ENCODE data around the gene FLNB. TPM values are rescaled to one million over a fixed set of nuclear protein-coding genes. Genes with fewer than 3 reads are reported as not detected.
A peak's percentile ranks its signal among the peaks of the same experiment; 100 is the strongest.

FLNB gene
- total and polyA plus RNA-seq, 2 of the 13 experiments (the other 11 are each of a cell fraction or from before 2014, with no cell fraction given): 106 to 130 TPM

DNA sequence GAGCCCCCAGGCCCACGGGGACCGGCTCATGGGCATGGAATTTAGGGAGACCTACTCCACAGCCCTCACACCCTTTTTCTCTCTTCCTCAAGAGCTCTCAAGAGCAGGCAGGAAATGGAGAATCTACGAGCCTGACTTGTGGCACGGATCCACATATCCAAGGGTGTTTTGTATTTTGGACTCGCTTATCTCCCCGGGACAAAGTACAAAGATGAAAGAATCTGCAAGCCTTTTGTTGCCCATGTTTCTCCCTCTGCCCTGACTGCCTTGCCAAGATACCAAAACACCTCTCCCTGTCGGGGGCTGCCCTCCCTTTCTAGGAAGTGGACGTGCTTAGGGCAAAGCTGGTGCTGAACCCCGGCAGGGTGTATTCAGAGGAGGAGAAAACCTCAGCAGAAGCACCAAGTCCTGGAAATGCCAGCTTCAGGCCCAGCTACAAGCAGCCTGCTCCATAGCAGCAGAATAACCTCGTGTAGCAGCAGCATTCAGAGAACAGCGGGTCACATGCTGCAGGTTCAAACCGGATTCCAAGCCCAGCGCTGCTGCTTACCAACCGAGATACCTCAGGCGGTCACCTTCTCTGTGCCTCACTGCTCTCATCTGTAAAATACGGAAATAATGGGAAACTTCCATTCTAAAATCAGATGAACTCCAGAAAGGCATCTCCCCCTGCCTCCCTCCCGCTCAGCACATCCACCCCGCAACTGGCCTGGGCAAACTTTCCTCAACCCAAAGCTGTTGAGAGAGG lies 167.4 kb downstream of the FLNB start (continued):
- TF ChIP-seq ARNT2 (CRISPR knock-in tag; IDR thresholded peaks at IDR 0.05; ENCODE audit: low read depth) (peak; percentile 51; the same call in 1 of the 2 replicates), PHF8 (CRISPR knock-in tag; IDR thresholded peaks at IDR 0.05) (peak; percentile 61), MBD4 (IDR thresholded peaks at IDR 0.05; ENCODE audit: borderline replicate concordance, low read length) (peak; percentile 69; the same call in 1 of the 2 replicates), FOXP1 (IDR thresholded peaks at IDR 0.05) (no peak), FOXP1 (CRISPR knock-in tag; IDR thresholded peaks at IDR 0.05) (peak; percentile 79; the same call in 1 of the 2 replicates), SAP130 (CRISPR knock-in tag; IDR thresholded peaks at IDR 0.05; ENCODE audit: low read depth) (peak; percentile 74), NCOR1 (IDR thresholded peaks at IDR 0.05; ENCODE audit: borderline replicate concordance, low read length) (peak; percentile 97; the same call in 1 of the 2 replicates), MEIS1 (CRISPR knock-in tag; IDR thresholded peaks at IDR 0.05; ENCODE audit: borderline replicate concordance) (peak; percentile 86), ETV5 (CRISPR knock-in tag; IDR thresholded peaks at IDR 0.05; ENCODE audit: borderline replicate concordance) (peak; percentile 84; the same call in 1 of the 2 replicates), ZNF441 (CRISPR knock-in tag; IDR thresholded peaks at IDR 0.05; ENCODE audit: borderline replicate concordance) (no peak; the same call in 1 of the 2 replicates), ZNF224 (CRISPR knock-in tag; IDR thresholded peaks at IDR 0.05) (0 out of 2 replicates have a peak, but pooled peaks have one; percentile 44)
- TF ChIP-seq, protein P1, sequence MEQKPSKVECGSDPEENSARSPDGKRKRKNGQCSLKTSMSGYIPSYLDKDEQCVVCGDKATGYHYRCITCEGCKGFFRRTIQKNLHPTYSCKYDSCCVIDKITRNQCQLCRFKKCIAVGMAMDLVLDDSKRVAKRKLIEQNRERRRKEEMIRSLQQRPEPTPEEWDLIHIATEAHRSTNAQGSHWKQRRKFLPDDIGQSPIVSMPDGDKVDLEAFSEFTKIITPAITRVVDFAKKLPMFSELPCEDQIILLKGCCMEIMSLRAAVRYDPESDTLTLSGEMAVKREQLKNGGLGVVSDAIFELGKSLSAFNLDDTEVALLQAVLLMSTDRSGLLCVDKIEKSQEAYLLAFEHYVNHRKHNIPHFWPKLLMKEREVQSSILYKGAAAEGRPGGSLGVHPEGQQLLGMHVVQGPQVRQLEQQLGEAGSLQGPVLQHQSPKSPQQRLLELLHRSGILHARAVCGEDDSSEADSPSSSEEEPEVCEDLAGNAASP (CRISPR knock-in tag; IDR thresholded peaks at IDR 0.05; ENCODE audit: borderline replicate concordance): peak; percentile 83; the same call in 1 of the 2 replicates
- TF ChIP-seq, protein P2, sequence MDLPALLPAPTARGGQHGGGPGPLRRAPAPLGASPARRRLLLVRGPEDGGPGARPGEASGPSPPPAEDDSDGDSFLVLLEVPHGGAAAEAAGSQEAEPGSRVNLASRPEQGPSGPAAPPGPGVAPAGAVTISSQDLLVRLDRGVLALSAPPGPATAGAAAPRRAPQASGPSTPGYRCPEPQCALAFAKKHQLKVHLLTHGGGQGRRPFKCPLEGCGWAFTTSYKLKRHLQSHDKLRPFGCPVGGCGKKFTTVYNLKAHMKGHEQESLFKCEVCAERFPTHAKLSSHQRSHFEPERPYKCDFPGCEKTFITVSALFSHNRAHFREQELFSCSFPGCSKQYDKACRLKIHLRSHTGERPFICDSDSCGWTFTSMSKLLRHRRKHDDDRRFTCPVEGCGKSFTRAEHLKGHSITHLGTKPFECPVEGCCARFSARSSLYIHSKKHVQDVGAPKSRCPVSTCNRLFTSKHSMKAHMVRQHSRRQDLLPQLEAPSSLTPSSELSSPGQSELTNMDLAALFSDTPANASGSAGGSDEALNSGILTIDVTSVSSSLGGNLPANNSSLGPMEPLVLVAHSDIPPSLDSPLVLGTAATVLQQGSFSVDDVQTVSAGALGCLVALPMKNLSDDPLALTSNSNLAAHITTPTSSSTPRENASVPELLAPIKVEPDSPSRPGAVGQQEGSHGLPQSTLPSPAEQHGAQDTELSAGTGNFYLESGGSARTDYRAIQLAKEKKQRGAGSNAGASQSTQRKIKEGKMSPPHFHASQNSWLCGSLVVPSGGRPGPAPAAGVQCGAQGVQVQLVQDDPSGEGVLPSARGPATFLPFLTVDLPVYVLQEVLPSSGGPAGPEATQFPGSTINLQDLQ (CRISPR knock-in tag; IDR thresholded peaks at IDR 0.05): no peak
- TF ChIP-seq, protein P3, sequence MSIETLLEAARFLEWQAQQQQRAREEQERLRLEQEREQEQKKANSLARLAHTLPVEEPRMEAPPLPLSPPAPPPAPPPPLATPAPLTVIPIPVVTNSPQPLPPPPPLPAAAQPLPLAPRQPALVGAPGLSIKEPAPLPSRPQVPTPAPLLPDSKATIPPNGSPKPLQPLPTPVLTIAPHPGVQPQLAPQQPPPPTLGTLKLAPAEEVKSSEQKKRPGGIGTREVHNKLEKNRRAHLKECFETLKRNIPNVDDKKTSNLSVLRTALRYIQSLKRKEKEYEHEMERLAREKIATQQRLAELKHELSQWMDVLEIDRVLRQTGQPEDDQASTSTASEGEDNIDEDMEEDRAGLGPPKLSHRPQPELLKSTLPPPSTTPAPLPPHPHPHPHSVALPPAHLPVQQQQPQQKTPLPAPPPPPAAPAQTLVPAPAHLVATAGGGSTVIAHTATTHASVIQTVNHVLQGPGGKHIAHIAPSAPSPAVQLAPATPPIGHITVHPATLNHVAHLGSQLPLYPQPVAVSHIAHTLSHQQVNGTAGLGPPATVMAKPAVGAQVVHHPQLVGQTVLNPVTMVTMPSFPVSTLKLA (IDR thresholded peaks at IDR 0.05): no peak
- TF ChIP-seq, protein P4, sequence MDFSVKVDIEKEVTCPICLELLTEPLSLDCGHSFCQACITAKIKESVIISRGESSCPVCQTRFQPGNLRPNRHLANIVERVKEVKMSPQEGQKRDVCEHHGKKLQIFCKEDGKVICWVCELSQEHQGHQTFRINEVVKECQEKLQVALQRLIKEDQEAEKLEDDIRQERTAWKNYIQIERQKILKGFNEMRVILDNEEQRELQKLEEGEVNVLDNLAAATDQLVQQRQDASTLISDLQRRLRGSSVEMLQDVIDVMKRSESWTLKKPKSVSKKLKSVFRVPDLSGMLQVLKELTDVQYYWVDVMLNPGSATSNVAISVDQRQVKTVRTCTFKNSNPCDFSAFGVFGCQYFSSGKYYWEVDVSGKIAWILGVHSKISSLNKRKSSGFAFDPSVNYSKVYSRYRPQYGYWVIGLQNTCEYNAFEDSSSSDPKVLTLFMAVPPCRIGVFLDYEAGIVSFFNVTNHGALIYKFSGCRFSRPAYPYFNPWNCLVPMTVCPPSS (IDR thresholded peaks at IDR 0.05): no peak
- TF ChIP-seq, protein P5, sequence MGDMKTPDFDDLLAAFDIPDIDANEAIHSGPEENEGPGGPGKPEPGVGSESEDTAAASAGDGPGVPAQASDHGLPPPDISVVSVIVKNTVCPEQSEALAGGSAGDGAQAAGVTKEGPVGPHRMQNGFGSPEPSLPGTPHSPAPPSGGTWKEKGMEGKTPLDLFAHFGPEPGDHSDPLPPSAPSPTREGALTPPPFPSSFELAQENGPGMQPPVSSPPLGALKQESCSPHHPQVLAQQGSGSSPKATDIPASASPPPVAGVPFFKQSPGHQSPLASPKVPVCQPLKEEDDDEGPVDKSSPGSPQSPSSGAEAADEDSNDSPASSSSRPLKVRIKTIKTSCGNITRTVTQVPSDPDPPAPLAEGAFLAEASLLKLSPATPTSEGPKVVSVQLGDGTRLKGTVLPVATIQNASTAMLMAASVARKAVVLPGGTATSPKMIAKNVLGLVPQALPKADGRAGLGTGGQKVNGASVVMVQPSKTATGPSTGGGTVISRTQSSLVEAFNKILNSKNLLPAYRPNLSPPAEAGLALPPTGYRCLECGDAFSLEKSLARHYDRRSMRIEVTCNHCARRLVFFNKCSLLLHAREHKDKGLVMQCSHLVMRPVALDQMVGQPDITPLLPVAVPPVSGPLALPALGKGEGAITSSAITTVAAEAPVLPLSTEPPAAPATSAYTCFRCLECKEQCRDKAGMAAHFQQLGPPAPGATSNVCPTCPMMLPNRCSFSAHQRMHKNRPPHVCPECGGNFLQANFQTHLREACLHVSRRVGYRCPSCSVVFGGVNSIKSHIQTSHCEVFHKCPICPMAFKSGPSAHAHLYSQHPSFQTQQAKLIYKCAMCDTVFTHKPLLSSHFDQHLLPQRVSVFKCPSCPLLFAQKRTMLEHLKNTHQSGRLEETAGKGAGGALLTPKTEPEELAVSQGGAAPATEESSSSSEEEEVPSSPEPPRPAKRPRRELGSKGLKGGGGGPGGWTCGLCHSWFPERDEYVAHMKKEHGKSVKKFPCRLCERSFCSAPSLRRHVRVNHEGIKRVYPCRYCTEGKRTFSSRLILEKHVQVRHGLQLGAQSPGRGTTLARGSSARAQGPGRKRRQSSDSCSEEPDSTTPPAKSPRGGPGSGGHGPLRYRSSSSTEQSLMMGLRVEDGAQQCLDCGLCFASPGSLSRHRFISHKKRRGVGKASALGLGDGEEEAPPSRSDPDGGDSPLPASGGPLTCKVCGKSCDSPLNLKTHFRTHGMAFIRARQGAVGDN (CRISPR knock-in tag; IDR thresholded peaks at IDR 0.05): peak; percentile 93
- TF ChIP-seq, protein P6, sequence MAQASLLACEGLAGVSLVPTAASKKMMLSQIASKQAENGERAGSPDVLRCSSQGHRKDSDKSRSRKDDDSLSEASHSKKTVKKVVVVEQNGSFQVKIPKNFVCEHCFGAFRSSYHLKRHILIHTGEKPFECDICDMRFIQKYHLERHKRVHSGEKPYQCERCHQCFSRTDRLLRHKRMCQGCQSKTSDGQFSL (CRISPR knock-in tag; IDR thresholded peaks at IDR 0.05): 0 out of 2 replicates have a peak, but pooled peaks have one; percentile 45
